Fibroblast of lung (primary cell): ENCODE data around the gene CYP4Z1. TPM values are rescaled to one million over a fixed set of nuclear protein-coding genes. Genes with fewer than 3 reads are reported as not detected.
"Not testable (repeated sequence)": the region's sequence is repeated elsewhere in the genome, so short reads cannot be mapped to it uniquely, and the experiment has no call there.

Experiments used
- DNase-seq, 2 donors: peaks; one replicate each; pipeline versions ENCODE4 v3.0.0 to v3.0.0-alpha.2; 2010; ENCODE audit warnings: low read depth in 2 of 2
- H2AFZ ChIP-seq: 2 replicates; pipeline ENCODE4 v1.5.1; 2012; ENCODE audit warnings: low read length, control low read depth, inconsistent platforms
- H3K27ac ChIP-seq: 2 replicates; pipeline ENCODE4 v1.5.1; 2011; ENCODE audit warnings: low read length, control low read depth; ENCODE audit not compliant: insufficient read depth
- H3K27me3 ChIP-seq: 2 replicates; pipeline ENCODE4 v1.5.1; 2011; ENCODE audit warnings: mild to moderate bottlenecking, low read length; ENCODE audit not compliant: control insufficient read depth, insufficient read depth
- H3K36me3 ChIP-seq: 2 replicates; pipeline ENCODE4 v1.5.1; 2011; ENCODE audit warnings: low read length; ENCODE audit not compliant: control insufficient read depth, insufficient read depth
- H3K4me1 ChIP-seq: 2 replicates; pipeline ENCODE4 v1.5.1; 2011; ENCODE audit warnings: low read length; ENCODE audit not compliant: control insufficient read depth, insufficient read depth; ENCODE audit errors: extremely low read depth
- H3K4me2 ChIP-seq: 2 replicates; pipeline ENCODE4 v1.5.1; 2011; ENCODE audit warnings: low read length, control low read depth; ENCODE audit not compliant: insufficient read depth; ENCODE audit errors: extremely low read depth
- H3K4me3 ChIP-seq, 4 experiments: fragments of 200-600 bp in 1 of 4; sonication (generic) in 1 of 4; replicated peaks in 1 of 4; 2 replicates each; pipeline ENCODE4 v1.5.1; 2011 to 2016; ENCODE audit warnings: low read length in 4 of 4, low read depth in 3 of 4, mild to moderate bottlenecking in 3 of 4, control low read depth in 2 of 4, inconsistent platforms in 1 of 4, mixed read lengths in 1 of 4; ENCODE audit not compliant: insufficient read depth in 1 of 4; ENCODE audit errors: control extremely low read depth in 1 of 4
- H3K79me2 ChIP-seq: 2 replicates; pipeline ENCODE4 v1.5.1; 2012; ENCODE audit warnings: mild to moderate bottlenecking, low read length, inconsistent platforms; ENCODE audit not compliant: control insufficient read depth, insufficient read depth
- H3K9ac ChIP-seq: 2 replicates; pipeline ENCODE4 v1.5.1; 2011; ENCODE audit warnings: mild to moderate bottlenecking, low read length, control low read depth; ENCODE audit not compliant: insufficient read depth
- H3K9me3 ChIP-seq: 2 replicates; pipeline ENCODE4 v1.5.1; 2012; ENCODE audit warnings: low read depth, low read length; ENCODE audit not compliant: control insufficient read depth, insufficient read depth
- H4K20me1 ChIP-seq: 2 replicates; pipeline ENCODE4 v1.5.1; 2011; ENCODE audit warnings: low read length; ENCODE audit not compliant: control insufficient read depth, insufficient read depth; ENCODE audit errors: extremely low read depth
- CTCF ChIP-seq, 2 donors: IDR thresholded peaks in 1 of 2; conservative IDR thresholded peaks in 1 of 2; 1 replicate in 1 of 2; 2 replicates in 1 of 2; pipeline ENCODE4 v1.5.1; 2011 to 2012; ENCODE audit warnings: low read length in 2 of 2, control low read depth in 1 of 2, inconsistent platforms in 1 of 2, low read depth in 1 of 2, mild to moderate bottlenecking in 1 of 2
- EZH2 ChIP-seq: IDR thresholded peaks from 2 replicates; pipeline ENCODE4 v1.5.1; 2012; ENCODE audit warnings: low read length, control low read depth, mild to moderate bottlenecking; ENCODE audit errors: missing control alignments
- polyA plus RNA-seq, 2 donors: library from polyadenylated mRNA; depleted of rRNA in 1 of 2; stranded (reverse) in 1 of 2; unstranded in 1 of 2; fragments of >200 nt; gene quantifications; 2 replicates each; pipeline ENCODE4 v1.2.1, GENCODE V29; 2011 to 2012; ENCODE audit warnings: missing spikeins in 1 of 2
- total RNA-seq: library from RNA; depleted of rRNA; stranded (reverse); fragments of >200 nt; gene quantifications from 2 replicates; pipeline ENCODE4 v1.2.1, GENCODE V29; 2014

CYP4Z1 gene
- total and polyA plus RNA-seq, 2 donors (not counting 1 experiment from before 2014, with no cell fraction given): not detected

- H2AFZ ChIP-seq: no peak within 1 kb of the TSS
- H3K79me2 ChIP-seq: no peaks in the 10 kb centered on the region
- H3K4me1 ChIP-seq: no peaks in the 10 kb centered on the region
- no peaks in the 10 kb centered on the region for H3K36me3 ChIP-seq
- no peaks in the 10 kb centered on the region for H3K9me3 ChIP-seq
- H3K27ac ChIP-seq: no peak within 1 kb of the TSS
- H3K4me2 ChIP-seq: no peak within 1 kb of the TSS
- TF ChIP-seq EZH2: no peak
- H3K4me3 ChIP-seq: no peak within 1 kb of the TSS
- no peak for DNase-seq
- H3K27me3 ChIP-seq: no peaks in the 10 kb centered on the region
- no peaks in the 10 kb centered on the region for H4K20me1 ChIP-seq
- H3K9ac ChIP-seq: no peak within 1 kb of the TSS
Observed at GRCh38 chr1:47137198-47137597, 70.2 kb downstream of the CYP4Z1 start, which contains the start of gene CYP4A22. Gene CYP4A22, plus strand, starts transcription at chr1:47137441. Its CDS starts 45 bp downstream, at chr1:47137486.

DNA sequence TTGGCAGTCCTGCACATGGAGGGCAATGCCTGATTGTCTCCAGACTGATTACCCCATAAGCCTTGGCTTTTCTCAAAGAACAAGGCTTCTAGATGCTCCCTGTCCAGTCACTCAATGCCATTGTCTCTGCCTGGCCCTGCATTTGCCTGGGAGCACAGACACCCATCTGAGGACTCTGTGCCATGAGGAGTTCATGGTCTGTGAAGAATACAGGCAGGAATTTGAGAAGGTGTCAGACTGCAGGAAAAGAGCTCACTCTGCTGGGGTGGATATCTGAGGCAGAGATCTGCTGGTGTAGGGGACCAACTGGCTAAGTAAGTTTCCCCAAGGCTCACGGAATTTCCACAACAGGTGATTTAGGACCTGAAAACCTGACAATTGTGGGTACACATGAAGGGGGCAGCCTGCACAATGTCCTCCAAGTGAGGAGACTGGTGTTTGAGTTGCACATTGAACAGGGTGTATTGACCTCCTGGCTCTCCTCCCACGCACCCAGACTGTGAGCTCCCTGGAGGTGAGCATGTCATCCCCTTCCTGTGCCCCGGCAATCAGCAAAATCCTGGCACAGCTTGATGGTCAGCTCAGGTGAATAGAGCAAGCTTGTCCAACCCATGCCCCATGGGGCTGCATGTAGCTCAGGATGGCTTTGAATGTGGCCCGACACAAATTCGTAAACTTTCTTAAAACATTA lies 71.0 kb downstream of the CYP4Z1 start:
- Histone ChIP-seq H3K9me3 (no peaks in the 10 kb centered on the region), H3K4me3 (no peak overlapping the region), H3K27me3 (no peaks in the 10 kb centered on the region), H3K4me1 (no peaks in the 10 kb centered on the region), H2AFZ (no peak overlapping the region), H3K9ac (no peak overlapping the region), H3K79me2 (no peaks in the 10 kb centered on the region), H3K27ac (no peak overlapping the region), H4K20me1 (no peaks in the 10 kb centered on the region), H3K36me3 (no peaks in the 10 kb centered on the region), H3K4me2 (no peak overlapping the region)
- DNase-seq: no peak
- TF ChIP-seq EZH2: no peak
- no peak for TF ChIP-seq CTCF (conservative IDR thresholded peaks at IDR 0.05 in 1 of 2, IDR thresholded peaks at IDR 0.05 in 1 of 2; ENCODE audit: low read depth in 1 of 2, low read length in 2 of 2)

DNA sequence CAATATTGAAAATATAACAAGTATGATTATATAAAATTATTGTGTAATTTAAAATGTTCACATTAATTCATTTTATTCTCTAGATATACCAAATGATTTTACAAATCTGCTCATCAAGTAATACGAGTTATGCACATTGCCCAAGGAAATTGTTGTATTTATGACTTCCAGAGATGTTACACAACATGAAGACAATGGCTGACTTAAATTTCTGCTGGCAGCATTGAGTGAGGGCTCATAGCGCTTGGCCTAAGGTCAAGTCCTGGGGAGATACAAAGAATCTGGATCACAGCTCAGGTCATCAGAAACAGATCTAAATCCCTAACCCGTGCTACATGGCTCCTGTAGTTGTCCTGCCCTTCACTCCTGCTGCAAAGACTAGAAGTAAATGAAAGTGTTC lies 73.3 kb downstream of the CYP4Z1 start:
- not testable (repeated sequence) for H3K9ac ChIP-seq, DNase-seq, H3K9me3 ChIP-seq, H3K79me2 ChIP-seq, H3K4me2 ChIP-seq, H4K20me1 ChIP-seq, H3K27ac ChIP-seq, H3K36me3 ChIP-seq, H2AFZ ChIP-seq, H3K27me3 ChIP-seq, H3K4me3 ChIP-seq, H3K4me1 ChIP-seq

DNA sequence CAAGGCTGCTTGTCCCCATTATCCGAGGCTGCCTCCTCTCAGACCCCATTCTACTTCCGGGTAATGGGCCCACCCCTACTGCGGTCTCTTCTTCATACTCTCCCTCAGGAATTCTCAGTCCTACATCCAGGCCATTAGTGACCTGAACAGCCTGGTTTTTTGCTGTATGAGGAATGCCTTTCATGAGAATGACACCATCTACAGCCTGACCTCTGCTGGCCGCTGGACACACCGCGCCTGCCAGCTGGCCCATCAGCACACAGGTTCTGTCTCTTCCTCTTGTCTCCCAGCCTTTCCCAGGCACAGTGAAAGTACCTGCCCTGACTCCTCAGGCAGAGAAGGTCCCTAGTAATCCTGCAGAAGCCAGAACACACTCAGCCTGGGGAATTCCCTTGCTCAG lies 76.6 kb downstream of the CYP4Z1 start:
- not testable (repeated sequence) for H3K4me2 ChIP-seq, H4K20me1 ChIP-seq, H3K4me1 ChIP-seq, H3K79me2 ChIP-seq, H3K27me3 ChIP-seq, H3K4me3 ChIP-seq, H2AFZ ChIP-seq, DNase-seq, H3K9ac ChIP-seq, H3K27ac ChIP-seq, H3K36me3 ChIP-seq, H3K9me3 ChIP-seq

DNA sequence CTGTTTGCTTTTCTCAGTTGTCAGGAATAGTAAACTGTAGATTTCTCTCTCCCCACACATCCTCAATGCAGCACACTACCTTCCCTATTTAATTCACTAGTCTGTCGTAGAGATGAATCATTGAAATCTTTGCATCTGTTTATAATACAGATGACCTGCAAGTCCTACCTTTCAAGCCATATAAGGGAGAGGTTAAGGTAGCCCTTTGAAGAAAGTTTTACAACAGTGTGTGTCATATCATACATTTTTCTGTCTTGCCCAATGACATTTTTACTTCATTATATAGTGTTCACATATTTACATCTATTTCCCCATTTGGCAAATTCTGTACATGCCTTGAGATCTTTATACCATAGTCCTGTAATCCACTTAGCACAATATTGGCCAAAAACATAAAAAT lies 79.5 kb downstream of the CYP4Z1 start:
- H3K4me3 ChIP-seq, DNase-seq, H2AFZ ChIP-seq, H3K9me3 ChIP-seq, H3K79me2 ChIP-seq, H3K4me1 ChIP-seq, H3K36me3 ChIP-seq, H4K20me1 ChIP-seq, H3K4me2 ChIP-seq, H3K27me3 ChIP-seq, H3K9ac ChIP-seq, H3K27ac ChIP-seq: not testable (repeated sequence)
